H1 (cell line): ENCODE measurements around the gene TRNP1. TPM values are rescaled to one million over a fixed set of nuclear protein-coding genes. Genes with fewer than 3 reads are reported as not detected.

Experiments used
- ASH2L ChIP-seq: fragments of 200-600, 300-600 bp; sonication (generic); IDR thresholded peaks from one replicate; pipeline ENCODE4 v1.7.1; 2017; ENCODE audit warnings: low read length
- CBX5 ChIP-seq: fragments of 300-800, 300-1000 bp; sonication (generic); IDR thresholded peaks from 2 replicates; pipeline ENCODE4 v1.7.1; 2016; ENCODE audit warnings: antibody characterized with exemption, low read length, low read depth
- CHD1 ChIP-seq: IDR thresholded peaks from 2 replicates; pipeline ENCODE4 v1.6.1; 2012; ENCODE audit warnings: low read depth, low read length, improper control_type of control experiment
- CHD2 ChIP-seq: IDR thresholded peaks from 2 replicates; pipeline ENCODE4 v1.6.1; 2012; ENCODE audit warnings: low read length, improper control_type of control experiment
- FOSL1 ChIP-seq: IDR thresholded peaks from 2 replicates; pipeline ENCODE4 v1.6.1; 2011; ENCODE audit warnings: mild to moderate bottlenecking, low read depth, low read length, moderate library complexity; ENCODE audit not compliant: insufficient read depth
- GABPA ChIP-seq: IDR thresholded peaks from 2 replicates; pipeline ENCODE4 v1.6.1; 2011; ENCODE audit warnings: mild to moderate bottlenecking, low read length, moderate library complexity, borderline replicate concordance; ENCODE audit not compliant: insufficient read depth
- HDAC6 ChIP-seq: IDR thresholded peaks from one replicate; pipeline ENCODE4 v1.7.1; 2012; ENCODE audit warnings: low read depth, mild to moderate bottlenecking, inconsistent platforms, low read length, moderate library complexity
- MAFK ChIP-seq: IDR thresholded peaks from 2 replicates; pipeline ENCODE4 v1.6.1; 2012; ENCODE audit warnings: low read depth, mild to moderate bottlenecking, improper control_type of control experiment, low read length
- MAX ChIP-seq: IDR thresholded peaks from 2 replicates; pipeline ENCODE4 v1.6.1; 2012; ENCODE audit warnings: inconsistent platforms
- NRF1 ChIP-seq: IDR thresholded peaks from 2 replicates; pipeline ENCODE4 v1.6.1; 2011; ENCODE audit warnings: mild to moderate bottlenecking, low read depth, low read length, improper control_type of control experiment
- PHF8 ChIP-seq: fragments of 200-600 bp; sonication (generic); conservative IDR thresholded peaks from 2 replicates; pipeline ENCODE4 v1.7.1; 2012; ENCODE audit warnings: low read depth, mild to moderate bottlenecking, inconsistent platforms, low read length, moderate library complexity
- POU5F1 ChIP-seq: IDR thresholded peaks from 2 replicates; pipeline ENCODE4 v1.6.1; 2011; ENCODE audit warnings: low read depth, mild to moderate bottlenecking, low read length, moderate library complexity
- RBBP5 ChIP-seq: IDR thresholded peaks from 2 replicates; pipeline ENCODE4 v1.7.1; 2012; ENCODE audit warnings: low read depth, mild to moderate bottlenecking, inconsistent platforms, low read length, moderate library complexity, borderline replicate concordance
- RFX5 ChIP-seq: IDR thresholded peaks from 2 replicates; pipeline ENCODE4 v1.6.1; 2011; ENCODE audit warnings: low read depth, low read length, improper control_type of control experiment, borderline replicate concordance
- SIX5 ChIP-seq: IDR thresholded peaks from 2 replicates; pipeline ENCODE4 v1.6.1; 2011; ENCODE audit warnings: mild to moderate bottlenecking, low read depth, low read length
- SP1 ChIP-seq: IDR thresholded peaks from 2 replicates; pipeline ENCODE4 v1.6.1; 2011; ENCODE audit warnings: low read depth, low read length
- SP4 ChIP-seq: IDR thresholded peaks from 2 replicates; pipeline ENCODE4 v1.6.1; 2012; ENCODE audit warnings: low read length, inconsistent platforms
- SUZ12 ChIP-seq: fragments of 200-600 bp; sonication (generic); IDR thresholded peaks from 2 replicates; pipeline ENCODE4 v1.6.1; 2012; ENCODE audit warnings: mild to moderate bottlenecking, inconsistent platforms, low read length, moderate library complexity, mixed read lengths
- TBP ChIP-seq: IDR thresholded peaks from 2 replicates; pipeline ENCODE4 v1.6.1; 2011; ENCODE audit warnings: low read depth, low read length, improper control_type of control experiment
- polyA plus RNA-seq, 7 experiments: library from polyadenylated mRNA; depleted of rRNA in 3 of 7; stranded (reverse) in 5 of 7; unstranded in 2 of 7; fragments of >200 nt in 5 of 7; fragments of 200-250 nt in 2 of 7; gene quantifications; 1 replicate in 5 of 7; 2 replicates in 1 of 7; 4 replicates in 1 of 7; pipeline versions ENCODE4 v1.2.1 to v1.2.3, GENCODE V29; 2011 to 2013; ENCODE audit warnings: missing spikeins in 2 of 7, mixed read lengths in 2 of 7
- total RNA-seq: library from RNA; stranded (reverse); fragmentation: NEBNext Ultra II Directional; extraction: Animal tissue kit (Norgen Biotek cat#: 25700); gene quantifications from 2 replicates; pipeline ENCODE4 v1.2.1, GENCODE V29; 2021
- TF ChIP-seq, protein P1 (sequence below), 3 experiments: IDR thresholded peaks; 1 replicate in 2 of 3; 2 replicates in 1 of 3; pipeline versions ENCODE4 v1.5.1 to v1.6.1; 2011; ENCODE audit warnings: low read length in 3 of 3, mild to moderate bottlenecking in 3 of 3, inconsistent platforms in 2 of 3, low read depth in 1 of 3, moderate library complexity in 1 of 3; ENCODE audit not compliant: insufficient read depth in 1 of 3; ENCODE audit errors: control extremely low read depth in 1 of 3

TRNP1 gene
- total and polyA plus RNA-seq, 2 of the 8 experiments (the other 6 are each of a cell fraction or from before 2014, with no cell fraction given): 51.7 to 102 TPM

DNA sequence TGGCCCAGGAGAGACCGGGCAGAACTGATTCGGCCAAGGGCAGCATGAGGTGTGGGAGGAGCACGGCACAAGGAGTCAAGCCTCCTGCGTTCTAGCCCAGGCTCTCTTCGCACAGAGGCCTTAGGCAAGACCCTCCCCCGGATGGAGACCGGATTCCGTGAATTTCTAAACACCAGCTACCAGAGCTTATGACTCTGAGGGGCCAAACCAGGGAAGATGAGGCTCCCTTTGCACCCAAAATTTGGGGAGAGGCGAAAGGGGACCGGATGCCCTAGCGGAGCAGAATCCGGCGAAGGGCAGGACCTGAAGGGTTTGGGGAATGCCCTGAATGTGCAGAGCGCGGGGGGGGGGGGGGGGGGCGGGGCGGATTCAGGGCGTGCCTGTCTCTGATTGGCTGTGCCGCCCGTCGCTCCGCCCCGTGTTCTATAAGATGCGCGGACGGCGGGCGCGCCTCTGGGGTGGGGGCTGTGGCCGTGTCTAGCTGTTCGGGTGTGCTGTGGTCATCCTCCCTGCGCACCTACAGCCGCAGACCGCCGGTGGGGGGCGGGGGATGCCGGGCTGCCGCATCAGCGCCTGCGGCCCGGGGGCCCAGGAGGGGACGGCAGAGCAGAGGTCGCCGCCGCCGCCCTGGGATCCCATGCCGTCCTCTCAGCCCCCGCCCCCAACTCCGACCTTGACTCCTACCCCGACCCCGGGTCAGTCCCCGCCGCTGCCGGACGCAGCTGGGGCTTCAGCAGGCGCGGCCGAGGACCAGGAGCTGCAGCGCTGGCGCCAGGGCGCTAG, at the start of gene TRNP1 (continued):
- TF ChIP-seq, protein P1, sequence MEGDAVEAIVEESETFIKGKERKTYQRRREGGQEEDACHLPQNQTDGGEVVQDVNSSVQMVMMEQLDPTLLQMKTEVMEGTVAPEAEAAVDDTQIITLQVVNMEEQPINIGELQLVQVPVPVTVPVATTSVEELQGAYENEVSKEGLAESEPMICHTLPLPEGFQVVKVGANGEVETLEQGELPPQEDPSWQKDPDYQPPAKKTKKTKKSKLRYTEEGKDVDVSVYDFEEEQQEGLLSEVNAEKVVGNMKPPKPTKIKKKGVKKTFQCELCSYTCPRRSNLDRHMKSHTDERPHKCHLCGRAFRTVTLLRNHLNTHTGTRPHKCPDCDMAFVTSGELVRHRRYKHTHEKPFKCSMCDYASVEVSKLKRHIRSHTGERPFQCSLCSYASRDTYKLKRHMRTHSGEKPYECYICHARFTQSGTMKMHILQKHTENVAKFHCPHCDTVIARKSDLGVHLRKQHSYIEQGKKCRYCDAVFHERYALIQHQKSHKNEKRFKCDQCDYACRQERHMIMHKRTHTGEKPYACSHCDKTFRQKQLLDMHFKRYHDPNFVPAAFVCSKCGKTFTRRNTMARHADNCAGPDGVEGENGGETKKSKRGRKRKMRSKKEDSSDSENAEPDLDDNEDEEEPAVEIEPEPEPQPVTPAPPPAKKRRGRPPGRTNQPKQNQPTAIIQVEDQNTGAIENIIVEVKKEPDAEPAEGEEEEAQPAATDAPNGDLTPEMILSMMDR (IDR thresholded peaks at IDR 0.05; ENCODE audit: control extremely low read depth in 1 of 3, insufficient read depth in 1 of 3, low read depth in 1 of 3, low read length in 3 of 3): no peak
- TF ChIP-seq SUZ12 (no peak), SIX5 (no peak), SP1 (peak; percentile 65; the same call in 1 of the 2 replicates), CHD1 (no peak), POU5F1 (no peak), RFX5 (no peak), MAFK (no peak), NRF1 (peak; percentile 20; the same call in 1 of the 2 replicates), SP4 (no peak), ASH2L (peak; percentile 73), FOSL1 (no peak), CHD2 (peak; percentile 61), CBX5 (no peak), RBBP5 (no peak), MAX (peak; percentile 46), TBP (peak; percentile 95), GABPA (no peak), PHF8 (peak; percentile 77; the same call in 1 of the 2 replicates), HDAC6 (no peak)
